ENCODE measurements around the gene IGLL1. TPM values are rescaled to one million over a fixed set of nuclear protein-coding genes. Genes with fewer than 3 reads are reported as not detected.
"Not testable (repeated sequence)": the region's sequence is repeated elsewhere in the genome, so short reads cannot be mapped to it uniquely, and the experiment has no call there.

The IGLL1 gene
- total RNA-seq, 2 donors from 2014 or later = not detected

- no peak for TF ChIP-seq POLR2A (IDR thresholded peaks at IDR 0.05)
- TF ChIP-seq CTCF (IDR thresholded peaks at IDR 0.05) = no peak
- Histone ChIP-seq H3K27me3 (no peaks in the 10 kb centered on the region), H3K4me3 (no peak overlapping the region), H3K27ac (no peak overlapping the region), H3K36me3 (replicated peaks in 1 of 2; ENCODE audit: insufficient read depth in 1 of 2, low read depth in 2 of 2) (no peaks in the 10 kb centered on the region), H3K4me1 (no peaks in the 10 kb centered on the region), H3K9me3 (no peaks in the 10 kb centered on the region)
- no peak for DNase-seq
- intact Hi-C loops (cut with DNase I) = no loop called here
- 65 to 72% methylated on average over 4 of the region's 4 CpGs for WGBS, 2 donors
- no peak for ATAC-seq
These were observed 29.9 kb downstream of the IGLL1 start for GRCh38 chr22:23550049-23550650.

- H3K4me3 ChIP-seq = no peak overlapping the region
- H3K27ac ChIP-seq = no peak overlapping the region
- H3K27me3 ChIP-seq = no peaks in the 10 kb centered on the region
- H3K4me1 ChIP-seq = no peaks in the 10 kb centered on the region
- TF ChIP-seq POLR2A (IDR thresholded peaks at IDR 0.05) (no peak), CTCF (IDR thresholded peaks at IDR 0.05) (no peak)
- DNase-seq (no peak), ATAC-seq (no peak)
- no peaks in the 10 kb centered on the region for H3K36me3 ChIP-seq (replicated peaks in 1 of 2; ENCODE audit: insufficient read depth in 1 of 2, low read depth in 2 of 2)
- H3K9me3 ChIP-seq = no peaks in the 10 kb centered on the region
- 83 to 85% methylated on average over 5 of the region's 5 CpGs for WGBS, 2 donors
- intact Hi-C loops (cut with DNase I) = no loop called here
These were observed 30.9 kb downstream of the IGLL1 start for GRCh38 chr22:23549198-23549595.

- no peak overlapping the region for H3K27ac ChIP-seq
- intact Hi-C loops (cut with DNase I) = no loop called here
- no peaks in the 10 kb centered on the region for H3K27me3 ChIP-seq
- ATAC-seq (no peak), DNase-seq (no peak)
- H3K9me3 ChIP-seq = no peaks in the 10 kb centered on the region
- no peaks in the 10 kb centered on the region for H3K4me1 ChIP-seq
- no peak overlapping the region for H3K4me3 ChIP-seq
- WGBS, 2 donors = 83 to 85% methylated on average over 6 to 7 of the region's 8 CpGs
- TF ChIP-seq CTCF (IDR thresholded peaks at IDR 0.05) = no peak
- no peak for TF ChIP-seq POLR2A (IDR thresholded peaks at IDR 0.05)
- no peaks in the 10 kb centered on the region for H3K36me3 ChIP-seq (replicated peaks in 1 of 2; ENCODE audit: insufficient read depth in 1 of 2, low read depth in 2 of 2)
These were observed 31.4 kb downstream of the IGLL1 start for GRCh38 chr22:23548501-23549197.

GRCh38 chr22:23547818-23548500 lies 32.1 kb downstream of the IGLL1 start:
- H3K4me3 ChIP-seq = no peak overlapping the region
- ATAC-seq (no peak), DNase-seq (no peak)
- WGBS, 2 donors = 87 to 91% methylated on average over 10 of the region's 10 CpGs
- no peaks in the 10 kb centered on the region for H3K9me3 ChIP-seq
- intact Hi-C loops (cut with DNase I) = no loop called here
- no peaks in the 10 kb centered on the region for H3K27me3 ChIP-seq
- no peaks in the 10 kb centered on the region for H3K4me1 ChIP-seq
- no peaks in the 10 kb centered on the region for H3K36me3 ChIP-seq (replicated peaks in 1 of 2; ENCODE audit: insufficient read depth in 1 of 2, low read depth in 2 of 2)
- no peak overlapping the region for H3K27ac ChIP-seq
- TF ChIP-seq POLR2A (IDR thresholded peaks at IDR 0.05) (no peak), CTCF (IDR thresholded peaks at IDR 0.05) (no peak)

GRCh38 chr22:23547382-23547781 lies 32.7 kb downstream of the IGLL1 start:
- H3K36me3 ChIP-seq (replicated peaks in 1 of 2; ENCODE audit: insufficient read depth in 1 of 2, low read depth in 2 of 2); DNase-seq; H3K9me3 ChIP-seq; H3K27ac ChIP-seq; H3K4me1 ChIP-seq; ATAC-seq; H3K27me3 ChIP-seq; H3K4me3 ChIP-seq; intact Hi-C loops (cut with DNase I): not testable (repeated sequence)
- WGBS, 2 donors = 82 to 94% methylated on average over 5 of the region's 5 CpGs
